ENCODE measurements around the gene DENND1A. TPM values are rescaled to one million over a fixed set of nuclear protein-coding genes. Genes with fewer than 3 reads are reported as not detected.

Gene DENND1A
- total and polyA plus RNA-seq, 4 donors, result 7.9 to 22.0 (median 13.9) TPM

GRCh38 chr9:123434619-123435240 is 495.2 kb downstream of the DENND1A start (continued):
- TF ChIP-seq GABPA (IDR thresholded peaks at IDR 0.05 in 1 of 2, conservative IDR thresholded peaks at IDR 0.05 in 1 of 2), result no peak

- Histone ChIP-seq H3K36me3 (ENCODE audit: control insufficient read depth in 4 of 4, insufficient read depth in 3 of 4, low read depth in 1 of 4, low read length in 3 of 4) (peaks cover 0 to 27% (median 3%) of the 10 kb centered on the region in 4 donors), H3K27me3 (ENCODE audit: control insufficient read depth in 4 of 4, insufficient read depth in 4 of 4, low read length in 3 of 4) (no peaks in the 10 kb centered on the region), H3K9me3 (ENCODE audit: control insufficient read depth in 4 of 4, low read length in 3 of 4) (no peaks in the 10 kb centered on the region), H3K4me1 (ENCODE audit: control insufficient read depth in 4 of 4, insufficient read depth in 4 of 4, low read length in 3 of 4) (peaks cover 0 to 3% (median 0%) of the 10 kb centered on the region in 4 donors), H3K4me3 (ENCODE audit: low read depth in 1 of 3, low read length in 3 of 3) (no peak overlapping the region), H3K9ac (ENCODE audit: low read depth in 1 of 2, low read length in 2 of 2) (no peak overlapping the region), H3K27ac (ENCODE audit: low read depth in 1 of 2, low read length in 2 of 2) (no peak overlapping the region)
- DNase-seq (ENCODE audit: low spot score), result no peak
- no peak for TF ChIP-seq CTCF (IDR thresholded peaks at IDR 0.05; ENCODE audit: low read depth, low read length, missing input control)
- TF ChIP-seq FOXA1 (IDR thresholded peaks at IDR 0.05), result no peak
- no peak for TF ChIP-seq SP1 (IDR thresholded peaks at IDR 0.05)
- no peak for TF ChIP-seq GABPA (IDR thresholded peaks at IDR 0.05 in 1 of 2, conservative IDR thresholded peaks at IDR 0.05 in 1 of 2)
- TF ChIP-seq TAF1 (conservative IDR thresholded peaks at IDR 0.05), result no peak
- TF ChIP-seq FOXA2 (IDR thresholded peaks at IDR 0.05), result no peak
- TF ChIP-seq HNF4A (conservative IDR thresholded peaks at IDR 0.05), result no peak
- no peak for TF ChIP-seq ATF3 (IDR thresholded peaks at IDR 0.05)
- TF ChIP-seq YY1 (IDR thresholded peaks at IDR 0.05), result no peak
- TF ChIP-seq NR2F2 (IDR thresholded peaks at IDR 0.05), result no peak
- no peak for TF ChIP-seq EGR1 (IDR thresholded peaks at IDR 0.05; ENCODE audit: low read depth in 2 of 2)
- TF ChIP-seq RXRA (IDR thresholded peaks at IDR 0.05), result no peak
- no peak for TF ChIP-seq MAX (IDR thresholded peaks at IDR 0.05)
- no peak for TF ChIP-seq RAD21 (IDR thresholded peaks at IDR 0.05)
- no peak for TF ChIP-seq ZBTB33 (IDR thresholded peaks at IDR 0.05)
- no peak for TF ChIP-seq JUND (IDR thresholded peaks at IDR 0.05)
- TF ChIP-seq REST (IDR thresholded peaks at IDR 0.05), result no peak
- no peak for TF ChIP-seq HNF4G (IDR thresholded peaks at IDR 0.05)
- WGBS, result 98% methylated on average over 22 of the region's 22 CpGs
Observed at GRCh38 chr9:123432331-123433236, 497.3 kb downstream of the DENND1A start.
